Measurements from ENCODE around the gene RARRES2.

The RARRES2 gene

DNA sequence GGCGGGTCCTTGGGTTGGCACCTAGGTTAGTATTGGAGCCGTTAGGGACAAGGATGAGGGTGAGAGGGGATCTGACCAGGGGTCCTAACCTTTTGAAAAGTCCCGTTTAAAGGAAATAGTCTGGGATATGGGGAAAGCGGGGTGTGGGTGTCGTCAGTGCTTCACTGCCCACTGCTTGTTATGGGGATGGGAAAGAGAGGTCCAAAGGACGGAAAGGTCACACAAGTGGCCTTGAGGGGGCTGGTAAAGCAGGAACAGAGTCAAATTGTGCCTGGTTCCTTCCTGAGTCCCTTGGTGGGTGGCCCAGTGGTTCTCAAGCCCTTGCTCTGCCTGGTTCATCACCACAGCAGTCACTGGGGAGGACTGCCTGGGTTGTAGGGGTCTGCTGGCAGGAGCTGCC lies 35.1 kb upstream of the RARRES2 start:
- DNase-seq (ENCODE audit: low read depth, low spot score), result no peak

DNA sequence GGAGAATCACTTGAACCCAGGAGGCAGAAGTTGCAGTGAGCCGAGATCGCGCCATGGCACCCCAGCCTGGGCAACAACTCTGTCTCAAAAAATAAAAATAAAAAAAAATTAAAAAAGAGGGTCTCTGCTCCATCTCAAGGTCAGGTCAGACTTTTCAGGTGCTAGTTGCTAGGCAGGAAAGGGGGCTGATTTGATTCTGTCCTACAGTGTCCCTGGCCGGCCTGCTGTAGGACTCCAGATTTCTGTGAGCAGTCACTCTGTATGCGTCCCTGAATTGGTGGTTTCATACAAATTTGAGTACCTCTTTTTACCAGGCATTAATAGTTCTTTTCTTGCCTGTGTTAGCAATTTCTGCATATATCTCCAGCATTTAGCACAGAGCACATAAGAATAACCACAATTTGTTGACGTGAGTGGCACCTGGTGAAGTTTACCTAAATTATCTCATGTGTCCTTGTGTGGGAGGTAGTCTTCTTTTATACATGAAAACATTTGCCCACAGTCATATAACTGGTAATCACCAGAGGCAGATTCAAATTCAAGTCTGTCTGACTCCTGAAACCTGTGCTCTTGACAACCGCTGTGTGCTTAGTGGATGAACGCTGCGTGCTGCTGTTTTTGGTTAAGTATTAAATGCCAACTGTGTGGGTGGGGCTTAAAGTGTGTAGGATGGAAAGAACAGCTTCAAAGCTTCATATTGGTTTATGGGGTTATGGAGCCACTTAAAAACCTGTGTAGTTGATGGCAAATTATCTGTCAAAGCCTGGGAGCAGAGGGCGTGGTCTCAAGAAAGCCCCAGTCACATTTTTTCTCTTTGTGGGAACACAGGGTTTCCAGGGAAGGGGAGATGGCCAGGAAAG lies 34.5 kb upstream of the RARRES2 start:
- no peak for DNase-seq (ENCODE audit: low read depth, low spot score)

DNA sequence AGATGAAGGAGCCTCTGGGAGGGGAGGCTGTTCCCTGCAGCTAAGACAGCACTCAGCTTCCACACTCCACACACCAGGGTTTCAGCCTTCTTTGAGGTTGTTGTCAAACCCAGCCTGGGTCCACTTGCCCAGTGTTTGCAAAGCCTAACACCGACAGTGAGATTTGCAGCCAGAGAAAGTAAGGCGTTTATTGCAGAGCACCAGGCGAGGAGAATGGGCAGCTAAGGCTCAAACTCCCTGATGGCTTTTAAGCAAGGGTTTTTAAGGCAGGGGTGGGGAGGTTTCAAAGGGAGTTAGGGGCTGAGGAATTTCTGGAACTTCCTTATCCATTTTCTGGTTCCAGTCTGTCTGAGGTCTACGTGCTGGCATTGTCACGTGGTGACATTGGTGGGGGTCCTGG lies 33.0 kb upstream of the RARRES2 start:
- no peak for DNase-seq (ENCODE audit: low read depth, low spot score)

DNA sequence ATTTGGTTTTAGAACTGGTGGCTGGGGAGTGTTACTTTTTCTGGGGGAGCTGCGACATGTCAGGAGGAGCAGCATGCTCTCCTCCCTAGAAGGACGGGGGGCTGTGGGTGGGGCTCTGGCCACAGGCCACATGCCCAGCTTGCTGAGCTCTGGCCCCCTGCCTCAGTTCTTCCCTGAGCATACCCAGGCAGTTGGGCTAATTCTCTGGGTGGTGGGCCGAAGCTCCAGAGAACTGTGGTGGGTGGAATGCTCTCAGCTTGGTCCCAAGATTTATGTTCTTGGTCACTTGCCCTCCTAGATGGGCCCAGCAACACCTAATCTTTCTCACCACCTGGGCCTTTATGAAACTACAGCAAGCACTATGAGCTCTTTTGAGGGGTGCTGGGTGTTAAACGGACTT lies 32.6 kb upstream of the RARRES2 start:
- no peak for DNase-seq (ENCODE audit: low read depth, low spot score)

DNA sequence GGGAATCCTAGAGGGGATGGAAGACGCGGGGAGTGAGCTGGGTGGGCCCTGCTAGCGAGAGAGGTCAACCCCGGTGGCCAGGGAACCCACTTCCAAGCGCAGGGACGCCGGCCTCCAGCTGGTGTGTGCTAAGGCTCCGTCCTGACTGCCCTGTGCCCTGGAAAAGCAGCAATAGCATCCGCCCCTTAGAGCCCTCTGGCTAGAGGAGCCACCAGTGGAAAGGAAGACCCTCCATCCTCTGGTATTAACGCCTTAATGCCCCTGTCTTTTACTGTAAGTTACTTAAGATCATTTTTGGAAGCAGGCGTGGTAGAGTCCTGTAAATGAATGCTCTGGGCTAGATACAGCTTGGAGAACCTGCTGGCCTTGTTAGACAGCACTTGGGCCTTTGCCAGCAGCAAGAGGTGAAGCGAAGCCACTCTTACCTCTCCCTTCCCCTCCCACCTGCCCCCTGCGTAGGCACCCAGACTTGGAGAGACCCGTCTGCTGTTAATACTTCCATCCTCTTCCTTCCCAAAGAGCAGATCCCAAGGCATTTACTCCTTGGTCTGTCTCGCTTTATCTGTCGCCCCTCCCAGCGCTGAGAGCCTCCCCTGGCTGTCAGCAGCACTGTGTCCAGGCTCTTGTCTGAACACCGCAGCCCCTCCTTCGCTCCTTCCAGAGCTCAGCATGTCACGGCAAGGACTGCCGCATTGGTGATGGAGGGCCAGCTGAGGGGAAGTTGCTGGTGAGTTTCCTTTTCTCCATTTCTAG lies 31.8 kb upstream of the RARRES2 start:
- DNase-seq (ENCODE audit: low read depth, low spot score), result no peak

DNA sequence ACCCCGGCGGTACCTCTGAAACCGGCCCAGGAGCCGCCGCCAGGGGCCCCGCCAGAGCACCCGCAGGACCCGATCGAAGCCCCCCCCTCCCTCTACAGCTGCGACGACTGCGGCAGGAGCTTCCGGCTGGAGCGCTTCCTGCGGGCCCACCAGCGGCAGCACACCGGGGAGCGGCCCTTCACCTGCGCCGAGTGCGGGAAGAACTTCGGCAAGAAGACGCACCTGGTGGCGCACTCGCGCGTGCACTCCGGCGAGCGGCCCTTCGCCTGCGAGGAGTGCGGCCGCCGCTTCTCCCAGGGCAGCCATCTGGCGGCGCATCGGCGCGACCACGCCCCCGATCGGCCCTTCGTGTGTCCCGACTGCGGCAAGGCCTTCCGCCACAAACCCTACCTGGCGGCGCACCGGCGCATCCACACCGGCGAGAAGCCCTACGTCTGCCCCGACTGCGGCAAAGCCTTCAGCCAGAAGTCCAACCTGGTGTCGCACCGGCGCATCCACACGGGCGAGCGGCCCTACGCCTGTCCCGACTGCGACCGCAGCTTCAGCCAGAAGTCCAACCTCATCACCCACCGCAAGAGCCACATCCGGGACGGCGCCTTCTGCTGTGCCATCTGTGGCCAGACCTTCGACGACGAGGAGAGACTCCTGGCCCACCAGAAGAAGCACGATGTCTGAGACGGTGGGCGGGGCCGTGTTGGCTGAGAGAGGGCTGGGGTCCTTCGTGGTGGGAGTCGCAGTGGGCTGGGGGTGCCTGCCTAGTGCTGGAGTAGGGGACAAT lies 31.0 kb upstream of the RARRES2 start:
- no peak for DNase-seq (ENCODE audit: low read depth, low spot score)

DNA sequence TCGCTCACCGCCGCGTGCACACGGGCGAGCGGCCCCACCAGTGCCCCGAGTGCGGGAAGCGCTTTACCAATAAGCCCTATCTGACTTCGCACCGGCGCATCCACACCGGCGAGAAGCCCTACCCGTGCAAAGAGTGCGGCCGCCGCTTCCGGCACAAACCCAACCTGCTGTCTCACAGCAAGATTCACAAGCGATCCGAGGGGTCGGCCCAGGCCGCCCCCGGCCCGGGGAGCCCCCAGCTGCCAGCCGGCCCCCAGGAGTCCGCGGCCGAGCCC lies 30.5 kb upstream of the RARRES2 start:
- DNase-seq (ENCODE audit: low read depth, low spot score), result no peak

DNA sequence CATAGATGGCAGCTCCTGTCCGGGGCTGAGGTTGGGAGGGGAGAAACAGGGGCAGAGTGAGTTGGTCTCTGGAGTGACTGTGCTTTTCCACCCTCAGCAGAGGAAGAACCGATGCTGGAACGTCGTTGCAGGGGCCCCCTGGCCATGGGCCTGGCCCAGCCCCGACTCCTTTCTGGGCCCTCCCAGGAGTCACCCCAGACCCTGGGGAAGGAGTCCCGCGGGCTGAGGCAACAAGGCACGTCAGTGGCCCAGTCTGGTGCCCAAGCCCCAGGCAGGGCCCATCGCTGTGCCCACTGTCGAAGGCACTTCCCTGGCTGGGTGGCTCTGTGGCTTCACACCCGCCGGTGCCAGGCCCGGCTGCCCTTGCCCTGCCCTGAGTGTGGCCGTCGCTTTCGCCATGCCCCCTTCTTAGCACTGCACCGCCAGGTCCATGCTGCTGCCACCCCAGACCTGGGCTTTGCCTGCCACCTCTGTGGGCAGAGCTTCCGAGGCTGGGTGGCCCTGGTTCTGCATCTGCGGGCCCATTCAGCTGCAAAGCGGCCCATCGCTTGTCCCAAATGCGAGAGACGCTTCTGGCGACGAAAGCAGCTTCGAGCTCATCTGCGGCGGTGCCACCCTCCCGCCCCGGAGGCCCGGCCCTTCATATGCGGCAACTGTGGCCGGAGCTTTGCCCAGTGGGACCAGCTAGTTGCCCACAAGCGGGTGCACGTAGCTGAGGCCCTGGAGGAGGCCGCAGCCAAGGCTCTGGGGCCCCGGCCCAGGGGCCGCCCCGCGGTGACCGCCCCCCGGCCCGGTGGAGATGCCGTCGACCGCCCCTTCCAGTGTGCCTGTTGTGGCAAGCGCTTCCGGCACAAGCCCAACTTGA lies 29.9 kb upstream of the RARRES2 start:
- DNase-seq (ENCODE audit: low read depth, low spot score), result no peak

DNA sequence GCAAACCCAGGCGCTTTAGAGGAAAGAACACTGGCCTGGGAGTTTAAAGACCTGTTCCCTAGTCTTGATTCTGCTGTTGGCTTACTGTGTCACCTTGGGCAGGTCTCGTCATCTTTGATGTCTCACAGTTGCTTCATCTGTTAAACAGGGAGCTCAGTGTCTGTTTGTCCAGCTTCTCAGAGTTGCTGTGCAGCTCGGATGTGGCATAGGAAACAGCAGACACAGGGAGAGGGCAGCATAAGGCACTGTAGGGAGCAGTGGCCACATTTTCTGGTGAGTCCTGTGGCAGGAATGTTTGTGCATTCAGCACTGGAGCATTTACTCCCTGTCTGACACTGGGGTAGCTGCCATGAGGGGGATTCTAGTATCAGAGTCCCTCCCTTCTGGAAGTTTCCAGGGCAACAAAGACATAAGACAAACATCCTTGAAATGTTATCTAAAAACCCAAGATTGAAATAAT lies 29.2 kb upstream of the RARRES2 start:
- no peak for DNase-seq (ENCODE audit: low read depth, low spot score)

DNA sequence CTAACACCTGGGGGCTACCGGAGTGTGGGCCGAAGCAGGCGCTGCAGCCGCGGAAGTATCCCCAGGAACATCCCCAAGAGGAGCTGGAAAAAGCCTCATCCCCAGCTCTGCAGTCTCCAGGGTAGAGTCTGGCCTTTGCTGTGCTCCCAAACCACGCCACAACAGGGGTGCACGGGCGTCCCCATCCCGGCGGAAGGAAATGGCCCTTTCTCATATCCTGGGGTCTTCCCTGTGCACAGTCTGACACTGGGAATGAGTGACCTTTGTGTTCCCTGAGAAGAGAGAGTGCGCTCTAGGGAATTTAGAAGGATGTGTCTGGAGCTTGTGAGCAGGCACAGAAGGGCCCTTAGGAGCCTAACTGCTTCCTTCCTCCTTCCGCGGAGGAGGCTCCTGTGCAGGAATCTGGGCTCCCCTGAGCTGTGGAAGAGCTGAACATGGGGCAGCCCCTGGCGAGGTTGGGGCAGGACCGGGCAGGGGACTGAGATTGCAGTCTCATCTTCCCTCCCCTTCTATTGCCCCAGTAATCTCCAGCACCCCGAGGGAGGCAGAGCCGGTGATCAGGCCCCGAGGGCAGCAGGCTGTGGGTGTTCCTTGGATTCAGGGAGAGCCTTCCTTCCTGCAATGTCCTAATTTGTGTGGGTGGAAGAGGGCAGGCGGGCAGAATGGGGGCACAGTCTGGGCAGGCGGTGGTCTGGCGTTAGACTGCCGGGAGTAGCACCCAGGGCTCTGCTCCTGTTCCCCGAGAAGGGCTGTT lies 28.5 kb upstream of the RARRES2 start:
- DNase-seq (ENCODE audit: low read depth, low spot score), result no peak

DNA sequence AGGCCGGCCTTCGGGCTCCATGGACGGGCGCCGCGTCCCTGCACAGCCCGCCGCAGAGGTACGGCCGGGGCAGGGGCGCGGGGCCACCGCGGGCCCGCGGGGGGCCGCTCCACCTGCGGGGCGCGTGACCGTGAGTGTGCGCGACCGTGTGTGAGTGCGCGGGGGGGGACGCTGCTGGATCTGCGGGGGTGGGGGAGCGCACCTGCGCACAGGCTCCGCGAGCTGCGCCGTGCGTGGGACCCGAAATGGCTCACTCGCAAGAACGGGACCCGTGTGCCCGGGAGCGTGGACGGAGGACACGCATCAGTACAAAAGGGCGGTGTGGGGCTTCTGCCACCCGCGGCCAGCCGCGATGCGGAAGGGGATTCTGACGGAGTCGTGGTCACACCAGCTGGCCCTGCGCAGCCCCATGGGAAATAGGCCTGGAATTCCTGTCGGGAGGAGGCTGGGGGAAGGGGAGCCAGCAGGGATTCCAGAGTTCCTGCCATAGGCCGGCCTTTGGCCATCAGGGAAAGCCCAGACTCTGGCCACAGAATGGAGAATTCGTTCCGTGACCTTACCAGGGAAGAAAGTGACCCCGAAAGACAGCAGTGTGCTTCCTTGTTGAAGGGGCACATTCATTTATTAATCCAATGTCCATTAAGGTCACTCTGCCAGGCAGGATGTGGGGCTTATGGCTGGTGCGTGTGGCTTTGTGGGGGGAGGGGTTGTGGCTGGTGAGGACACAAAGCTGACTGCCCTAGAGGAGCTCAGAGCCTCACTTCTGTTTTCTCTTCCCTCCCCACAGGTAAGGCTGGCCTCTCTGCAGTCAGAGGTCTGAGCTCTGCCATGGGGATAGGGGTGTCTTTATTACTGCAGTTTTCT lies 27.7 kb upstream of the RARRES2 start:
- DNase-seq (ENCODE audit: low read depth, low spot score), result no peak

DNA sequence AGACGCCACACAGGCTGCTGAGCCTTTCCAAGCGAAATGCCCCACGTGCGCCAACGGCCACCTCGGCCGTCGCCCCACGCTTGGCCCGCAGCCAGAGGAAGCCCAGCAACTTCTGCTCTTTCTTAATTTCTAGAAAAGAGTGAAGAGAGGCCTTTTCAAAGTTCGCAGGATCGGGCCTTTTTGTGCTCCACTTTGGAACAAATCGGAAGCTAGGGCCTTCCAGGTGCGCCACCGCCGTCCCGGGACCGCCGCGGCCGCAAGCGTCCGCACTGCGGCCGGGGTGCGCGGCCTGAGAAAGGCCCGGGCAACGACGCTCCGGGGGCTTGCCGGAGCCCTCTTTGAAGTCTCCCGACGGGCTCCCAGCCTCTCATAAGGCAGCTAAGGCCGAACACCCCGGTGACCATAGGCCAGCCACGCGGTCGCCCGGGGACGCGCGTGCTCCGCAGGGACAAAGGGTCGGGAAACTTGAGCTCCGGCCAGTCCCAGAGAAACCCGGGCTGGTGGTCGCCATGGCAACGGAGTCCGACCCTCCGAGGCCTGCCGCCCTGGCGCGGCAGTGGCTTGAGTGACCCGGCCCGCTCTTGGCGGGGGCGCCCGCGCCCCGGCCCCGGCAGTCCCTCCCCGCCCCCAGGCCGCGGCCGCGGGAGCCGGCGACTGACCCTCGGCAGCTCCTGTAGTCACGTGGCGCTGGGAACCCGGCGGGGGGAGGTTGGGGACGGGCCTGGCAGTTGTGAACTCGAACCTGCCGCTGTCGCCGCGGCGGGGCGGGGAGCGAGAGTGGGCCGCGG lies 26.9 kb upstream of the RARRES2 start, which contains the start of gene REPIN1:
TSS of gene REPIN1 (plus strand) at position 727 of the 788 bp plus-strand sequence. CDS start 890 bp downstream, outside the sequence.
- DNase-seq (ENCODE audit: low read depth, low spot score), result no peak

DNA sequence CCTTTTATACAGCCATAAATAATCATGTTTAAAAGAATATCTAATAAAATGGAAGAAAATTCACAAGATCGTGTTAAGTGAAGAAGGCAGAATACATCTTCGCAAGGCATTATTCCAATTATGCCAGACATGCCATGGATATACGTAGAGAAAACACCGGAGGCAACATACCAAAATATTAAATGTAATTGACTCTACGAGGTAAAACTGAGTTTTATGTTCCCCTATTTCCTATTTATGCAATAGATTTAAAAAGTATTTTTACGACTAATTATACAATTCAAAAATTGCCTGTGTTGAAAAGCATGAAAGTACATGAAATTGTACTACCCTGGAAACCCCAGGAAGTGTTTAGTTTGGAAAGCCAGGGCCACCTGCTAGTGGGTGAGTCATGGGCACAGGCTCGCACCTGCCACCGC lies 26.3 kb upstream of the RARRES2 start:
- DNase-seq (ENCODE audit: low read depth, low spot score), result no peak

DNA sequence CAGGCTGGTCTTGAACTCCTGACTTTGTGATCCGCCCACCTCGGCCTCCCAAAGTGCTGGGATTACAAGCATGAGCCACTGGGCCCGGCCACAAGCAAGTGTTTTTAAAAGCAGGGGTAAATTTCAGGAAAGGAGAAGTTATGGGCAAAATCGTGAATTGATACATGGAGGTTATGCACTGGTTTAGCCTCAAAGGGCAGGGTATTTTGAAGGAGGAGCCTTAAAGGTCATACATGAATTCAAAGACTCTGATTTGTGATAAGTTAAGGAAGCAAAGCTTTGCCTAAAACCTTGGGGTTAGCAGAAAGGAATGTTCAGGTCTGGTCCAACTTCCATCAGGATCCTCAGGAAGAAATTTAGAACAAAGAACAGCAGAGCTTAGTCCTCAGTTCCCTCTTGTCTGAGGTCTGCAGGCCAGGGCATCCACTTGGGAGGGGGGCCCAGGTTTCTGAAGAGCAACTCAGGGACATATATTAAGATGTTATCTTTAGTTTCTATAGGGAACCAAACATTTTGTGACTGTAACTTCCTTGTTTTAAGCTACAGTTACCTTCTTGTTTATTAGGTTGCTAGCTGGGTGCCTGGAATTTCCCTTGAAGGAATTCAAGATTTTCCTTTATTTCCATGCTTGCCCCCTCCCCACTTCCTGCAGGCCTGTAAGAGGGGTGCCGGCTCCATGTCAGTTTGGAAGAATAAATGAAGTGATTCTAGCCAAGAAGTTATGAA lies 24.4 kb upstream of the RARRES2 start:
- no peak for DNase-seq (ENCODE audit: low read depth, low spot score)

DNA sequence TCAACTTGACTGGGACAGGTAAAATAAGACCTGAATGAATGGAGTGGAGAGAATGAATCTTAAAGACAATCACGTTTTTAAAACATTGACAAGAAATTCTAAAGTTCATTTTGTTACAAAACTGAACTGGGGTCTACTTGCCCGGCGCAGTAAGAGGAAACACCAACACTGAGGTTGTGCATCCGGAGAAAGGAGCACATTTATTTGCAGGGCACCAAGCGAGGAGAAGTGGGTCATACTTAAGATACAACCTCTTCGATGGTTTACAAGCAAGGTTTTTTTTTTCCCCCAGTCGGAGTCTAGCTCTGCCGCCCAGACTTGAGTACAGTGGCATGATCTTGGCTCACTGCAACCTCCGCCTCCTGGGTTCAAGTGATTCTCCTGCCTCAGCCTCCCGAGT lies 23.8 kb upstream of the RARRES2 start:
- no peak for DNase-seq (ENCODE audit: low read depth, low spot score)

DNA sequence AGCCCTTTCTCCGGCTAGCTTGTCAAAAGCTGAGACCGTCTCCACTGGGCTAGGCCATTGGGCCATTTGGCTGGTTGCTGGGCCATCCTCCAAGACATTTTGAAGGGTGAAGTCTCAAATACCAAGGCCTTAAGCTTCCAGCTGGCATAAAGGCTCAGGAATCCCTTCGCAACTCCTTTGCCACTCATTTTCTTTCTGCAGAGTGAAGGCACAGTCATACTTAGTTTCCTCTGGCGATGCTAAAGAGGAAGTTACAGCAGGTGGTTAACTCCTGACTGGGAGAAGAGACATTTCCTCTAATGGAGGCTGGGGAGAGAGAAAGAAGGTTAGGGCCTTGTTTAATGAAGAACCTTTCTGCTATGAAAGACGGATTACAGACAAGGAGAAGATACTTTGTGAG lies 22.4 kb upstream of the RARRES2 start:
- no peak for DNase-seq (ENCODE audit: low read depth, low spot score)

DNA sequence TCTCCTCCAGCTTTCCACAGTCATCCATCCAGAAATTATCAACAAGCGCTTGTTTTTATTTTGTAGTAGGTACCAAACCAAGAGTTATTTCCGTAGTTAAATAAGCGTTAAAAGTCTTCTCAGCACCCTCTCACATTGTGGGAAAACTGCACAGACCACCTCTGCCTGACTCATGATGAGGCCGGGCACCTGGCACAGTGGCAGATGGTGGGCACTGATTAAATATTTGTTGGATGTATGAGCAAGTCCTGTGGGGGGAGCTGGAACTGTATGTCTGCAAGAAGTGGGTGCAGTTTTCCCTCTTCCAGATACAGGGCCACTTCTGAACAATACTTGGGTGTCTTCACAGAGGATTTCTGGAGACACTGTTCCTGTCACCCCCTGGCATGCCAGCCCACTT lies 21.9 kb upstream of the RARRES2 start:
- no peak for DNase-seq (ENCODE audit: low read depth, low spot score)

Data from brain pericyte (primary cell).